ENCODE measurements around the gene MAMSTR.

DNA sequence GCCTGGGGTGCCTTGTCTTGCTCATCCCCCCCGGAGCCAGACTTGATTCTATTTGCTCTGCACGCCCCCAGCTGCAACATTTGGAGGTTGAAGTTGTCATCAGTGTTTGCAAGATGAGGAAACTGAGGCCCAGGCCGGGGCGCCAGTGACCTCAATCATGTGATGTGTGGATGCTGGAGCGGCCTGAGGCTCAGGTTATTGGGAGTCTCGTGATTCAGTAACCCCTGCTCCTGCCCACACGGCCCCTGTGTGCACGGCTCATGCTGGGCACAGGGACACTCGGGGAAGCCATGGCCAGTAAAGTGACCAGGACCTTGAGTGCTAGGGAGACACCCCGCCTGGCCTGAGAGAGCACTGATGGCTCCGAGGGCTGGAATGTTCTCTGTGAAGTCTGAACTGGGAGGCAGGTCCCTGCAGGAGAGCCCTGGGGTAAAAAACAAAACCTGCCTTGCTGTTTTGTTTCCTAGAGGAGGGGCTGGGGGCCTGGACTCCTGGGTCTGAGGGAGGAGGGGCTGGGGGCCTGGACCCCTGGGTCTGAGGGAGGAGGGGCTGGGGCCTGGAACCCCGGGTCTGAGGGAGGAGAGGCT, 37.7 kb upstream of the MAMSTR start:
- TF ChIP-seq POLR2A (IDR thresholded peaks at IDR 0.05; ENCODE audit: low read length) (no peak), GATA1 (IDR thresholded peaks at IDR 0.05; ENCODE audit: low read depth, low read length) (no peak)

Data from erythroblast (primary cell).